GM19035 (cell line): Measurements from ENCODE around the gene PPP3R2.

ENCODE experiments used
- ATAC-seq: cut with Tn5 transposase; IDR thresholded peaks from one replicate; pipeline ENCODE4 v1.9.1; 2021; ENCODE audit not compliant: unreplicated experiment

PPP3R2 gene, protein sequence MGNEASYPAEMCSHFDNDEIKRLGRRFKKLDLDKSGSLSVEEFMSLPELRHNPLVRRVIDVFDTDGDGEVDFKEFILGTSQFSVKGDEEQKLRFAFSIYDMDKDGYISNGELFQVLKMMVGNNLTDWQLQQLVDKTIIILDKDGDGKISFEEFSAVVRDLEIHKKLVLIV

DNA sequence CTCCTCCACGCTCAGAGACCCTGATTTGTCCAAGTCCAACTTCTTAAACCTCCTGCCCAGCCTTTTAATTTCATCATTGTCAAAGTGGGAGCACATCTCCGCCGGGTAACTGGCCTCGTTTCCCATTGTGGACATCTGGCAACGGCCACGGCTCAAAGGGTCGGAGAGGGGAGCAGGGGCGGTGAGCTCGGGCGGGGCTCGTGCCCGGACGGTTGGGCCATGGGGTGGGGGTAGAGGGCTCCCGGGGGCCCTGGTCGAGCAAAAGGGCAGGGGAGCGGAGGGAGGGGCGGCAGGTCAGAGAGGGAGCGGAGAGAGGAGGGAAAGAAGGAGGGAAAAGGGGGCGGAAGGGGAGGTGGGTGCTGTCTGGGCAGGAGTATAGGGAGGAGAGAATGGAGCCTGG, at the start of gene PPP3R2:
PPP3R2 (minus strand) TSS at position 174 of the 400 bp plus-strand sequence; CDS start at position 126, 48 bp downstream.
- ATAC-seq = no peak

DNA sequence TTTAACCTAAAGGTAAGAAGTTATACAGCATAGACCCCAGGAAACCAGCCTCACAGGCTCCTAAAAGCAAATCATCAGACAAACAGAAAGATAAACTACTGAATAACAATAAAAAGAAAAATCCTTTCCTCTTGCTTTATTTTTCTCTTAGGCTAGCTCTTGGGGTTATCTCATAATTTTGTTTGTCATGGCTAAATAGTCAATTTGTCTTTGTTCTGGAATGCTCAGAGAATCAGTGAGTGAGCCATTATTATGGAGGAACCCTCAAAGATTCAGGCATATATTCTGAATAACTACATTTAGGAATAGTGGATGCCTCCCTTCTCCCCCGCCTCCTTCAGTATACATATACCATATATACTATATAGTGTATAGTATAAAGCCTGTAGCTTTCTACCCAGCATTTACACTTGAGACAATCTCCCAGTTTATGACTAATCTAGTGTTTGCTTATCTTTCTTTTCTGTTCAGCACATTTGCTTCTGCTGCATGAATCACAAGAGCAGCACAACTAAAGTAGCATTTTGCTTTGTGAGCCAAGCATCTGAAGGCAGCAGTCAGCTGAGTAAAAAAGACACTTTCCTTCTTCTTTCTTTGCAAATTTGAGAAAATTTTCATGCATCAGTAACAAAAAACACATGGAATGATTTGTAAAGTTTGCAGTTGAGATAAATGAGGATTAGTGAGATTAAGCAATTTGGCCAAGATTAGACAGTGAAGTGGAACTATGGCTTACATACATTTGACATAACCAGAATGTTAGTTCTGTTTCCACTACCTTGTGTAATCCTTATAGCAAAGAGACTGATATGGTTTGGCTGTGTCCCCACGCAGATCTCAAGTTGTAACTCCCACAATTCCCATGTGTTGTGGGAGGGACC, 45.3 kb upstream of the PPP3R2 start:
- ATAC-seq = no peak

DNA sequence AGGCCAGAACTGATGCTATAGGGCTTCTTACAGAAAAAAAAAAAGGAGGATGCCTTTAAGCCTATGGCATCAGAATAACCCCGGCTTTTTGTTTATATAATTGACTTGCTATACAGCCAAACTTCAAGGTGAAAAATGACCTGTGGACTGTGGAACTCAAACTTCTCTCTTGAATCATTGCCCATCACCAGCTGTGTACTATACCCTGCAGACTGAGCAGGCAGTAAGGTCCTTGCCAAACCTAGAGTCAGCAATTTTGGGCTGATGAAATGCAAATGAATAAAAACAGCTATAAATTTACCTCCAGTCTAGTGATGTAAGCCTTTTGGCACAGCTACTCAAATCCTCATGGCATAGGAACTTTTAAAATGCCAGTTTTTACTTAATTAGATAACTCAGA, 44.5 kb upstream of the PPP3R2 start:
- no peak for ATAC-seq

DNA sequence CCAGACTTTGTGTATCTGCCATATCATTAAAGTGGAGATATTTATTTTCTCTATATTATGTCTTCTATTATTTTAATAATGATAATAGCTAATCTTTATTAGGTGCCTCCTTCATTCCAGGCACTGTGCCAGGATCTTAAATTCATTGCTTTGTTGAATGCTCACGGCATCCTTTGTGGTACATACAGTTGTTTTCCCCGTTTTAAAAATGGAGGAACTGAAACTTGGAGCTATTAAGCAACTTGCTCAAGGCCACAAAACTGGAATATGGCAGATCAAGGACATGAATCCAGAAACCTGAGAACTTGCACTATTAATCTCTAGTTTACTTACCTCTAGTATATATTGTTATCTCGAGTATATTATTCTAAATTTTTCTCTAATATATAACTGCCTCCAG, 41.5 kb upstream of the PPP3R2 start:
- ATAC-seq = no peak

DNA sequence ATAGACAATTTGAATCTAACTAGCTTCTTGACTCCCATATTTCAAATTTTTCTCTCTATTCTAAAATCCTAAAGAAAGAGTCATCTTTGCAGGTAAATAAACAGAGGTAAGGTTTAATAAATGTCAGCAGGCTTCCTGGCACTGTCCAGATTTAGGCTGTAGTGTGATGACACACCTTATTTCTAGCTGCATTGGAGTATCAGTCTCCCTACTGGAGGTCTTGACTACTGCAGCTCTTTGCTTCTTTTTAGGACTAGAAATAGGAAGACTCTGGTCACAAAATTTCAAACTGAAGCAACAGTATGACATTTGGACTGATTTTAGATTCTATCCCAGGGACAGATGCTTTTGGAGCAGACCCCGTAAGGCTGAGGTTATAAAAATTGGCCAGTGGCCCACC, 40.7 kb upstream of the PPP3R2 start:
- no peak for ATAC-seq

DNA sequence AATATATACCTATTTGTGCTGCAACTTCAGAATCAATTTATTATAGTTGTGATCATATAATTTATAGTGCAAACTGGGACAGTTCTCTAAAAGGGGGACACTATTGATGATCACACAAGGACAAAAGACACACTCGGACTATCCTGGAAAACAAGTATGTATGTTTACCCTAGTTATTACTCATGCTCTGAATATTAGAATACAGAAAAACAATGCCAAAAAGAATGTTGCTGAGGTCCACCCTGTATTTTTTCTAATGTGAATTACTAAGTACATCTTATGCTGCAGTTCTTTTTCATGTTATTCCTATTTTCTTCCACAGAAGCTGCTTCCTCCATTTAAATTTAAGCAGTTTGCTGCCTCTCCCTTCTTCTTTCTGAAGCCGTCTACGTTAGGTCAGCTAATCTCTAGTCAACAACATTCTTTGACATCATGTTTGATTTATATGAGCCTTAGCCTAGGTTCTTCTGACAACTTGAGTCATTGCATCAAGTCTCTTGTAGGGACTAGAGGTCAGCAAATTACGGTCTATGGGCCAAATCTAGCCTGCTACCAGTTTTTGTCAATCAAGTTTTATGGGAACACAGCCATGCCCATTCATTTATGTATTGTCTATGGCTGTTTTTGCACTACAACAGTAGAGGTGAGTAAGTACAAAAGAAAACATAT, 40.1 kb upstream of the PPP3R2 start:
- no peak for ATAC-seq

DNA sequence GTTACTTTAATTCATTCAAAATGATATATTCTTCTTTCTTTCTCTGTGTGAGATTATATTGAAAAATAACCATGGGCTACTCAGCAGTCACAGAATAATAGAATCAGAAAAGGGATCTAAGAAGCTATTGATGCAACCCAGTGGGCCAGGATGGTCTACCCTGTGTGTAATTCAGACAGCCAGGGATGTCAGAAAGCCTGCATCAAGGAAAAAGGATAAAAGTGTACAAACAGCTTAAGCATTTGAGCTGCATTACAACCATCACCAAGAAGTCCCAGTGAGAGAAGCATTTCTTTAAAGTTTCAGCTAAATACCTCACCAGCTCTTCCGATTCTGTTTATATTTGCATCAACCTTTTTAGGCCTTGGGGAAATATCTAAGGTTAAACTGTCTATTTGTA, 37.8 kb upstream of the PPP3R2 start:
- ATAC-seq = no peak

DNA sequence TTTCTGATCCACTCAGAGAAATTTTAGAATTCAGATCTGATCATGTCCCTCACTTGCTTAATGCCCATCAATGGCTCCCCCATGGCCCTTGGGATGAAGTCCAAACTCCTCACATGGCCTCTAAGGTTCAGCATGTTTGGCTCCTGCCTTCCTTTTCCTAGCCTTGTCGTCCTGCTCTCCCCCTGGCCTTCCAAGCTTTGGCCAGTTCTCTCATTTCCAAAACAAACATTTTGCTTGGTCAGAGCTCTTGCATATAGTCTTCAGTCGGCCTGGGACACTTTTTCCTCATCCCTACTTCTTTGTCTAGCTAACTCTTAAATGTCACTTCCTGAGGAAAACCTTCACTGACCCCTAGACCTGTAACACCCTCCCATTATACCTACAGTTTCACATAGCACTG, 37.1 kb upstream of the PPP3R2 start:
- ATAC-seq = no peak

DNA sequence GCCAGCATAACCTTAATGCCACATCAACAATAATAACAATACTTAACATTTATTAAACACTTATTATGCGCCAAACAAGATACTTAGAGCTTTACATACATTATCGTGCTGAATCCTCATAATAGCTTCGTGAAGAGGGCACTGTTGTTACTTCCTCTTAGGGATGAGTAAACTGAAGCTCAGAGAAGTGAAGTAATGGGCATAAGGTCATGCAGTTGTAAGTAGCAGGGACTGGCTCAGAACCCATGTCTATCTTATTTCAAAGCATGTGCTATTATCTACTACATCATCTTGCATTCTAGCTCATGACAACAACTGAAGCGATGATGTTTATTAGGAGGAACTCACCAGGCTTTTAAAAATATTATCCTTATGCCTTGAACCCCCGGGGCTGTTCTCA, 34.9 kb upstream of the PPP3R2 start:
- ATAC-seq = no peak

DNA sequence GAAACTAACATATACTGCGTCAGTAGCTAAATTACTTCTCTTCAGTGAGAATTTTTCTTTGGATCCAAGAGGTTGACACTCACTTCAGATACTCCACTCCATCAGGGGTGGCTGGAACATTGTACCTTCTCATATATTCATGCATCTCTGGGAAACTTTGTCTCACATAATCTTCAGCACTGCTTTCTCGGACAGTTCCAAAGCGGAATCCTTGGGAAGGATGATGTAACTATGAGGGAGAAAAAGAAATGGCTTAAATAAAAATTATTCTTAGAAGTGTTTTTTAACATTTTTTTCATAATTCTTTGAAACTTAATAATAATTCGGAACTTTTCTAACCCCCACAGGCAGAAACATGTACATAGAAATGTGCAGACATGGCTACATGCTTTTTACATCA, 33.4 kb upstream of the PPP3R2 start:
- no peak for ATAC-seq

DNA sequence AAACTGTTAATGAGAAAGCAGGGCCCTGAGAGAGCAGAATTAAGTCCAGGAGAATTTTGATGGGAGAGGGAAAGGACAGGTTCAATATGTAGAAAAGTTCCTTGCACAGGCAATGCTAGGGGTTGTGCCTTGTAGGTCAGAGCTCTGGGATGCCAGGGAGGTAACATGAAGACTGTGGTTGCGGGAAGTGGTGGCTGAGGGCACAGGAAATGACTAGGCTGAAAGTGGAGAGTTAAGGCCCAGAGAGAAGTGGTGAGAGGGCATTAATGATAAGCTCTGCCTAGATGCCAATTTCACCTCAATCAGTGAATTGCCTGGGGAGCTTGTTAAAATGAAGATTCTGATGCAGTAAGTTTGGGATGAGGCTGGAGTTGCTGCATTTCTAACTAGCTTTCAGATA, 31.5 kb upstream of the PPP3R2 start:
- ATAC-seq = no peak

DNA sequence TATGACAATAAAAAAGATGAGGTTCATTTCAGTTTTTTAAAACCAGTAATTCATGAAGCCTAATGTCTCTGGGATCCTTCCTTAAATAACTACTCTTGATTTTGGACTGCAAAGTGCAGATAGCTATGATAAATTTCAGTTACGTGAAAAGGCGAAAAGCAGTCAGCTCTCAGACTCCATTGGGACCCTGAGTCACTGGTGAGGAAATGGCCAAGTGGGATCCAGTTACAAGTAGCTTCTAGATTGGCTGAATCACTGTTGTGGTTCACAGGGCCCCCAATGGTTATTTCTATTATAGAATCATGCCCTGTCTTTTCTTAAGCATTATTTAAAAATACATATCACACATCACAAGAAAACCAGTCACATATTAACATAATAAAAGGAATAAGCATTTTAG, 31.1 kb upstream of the PPP3R2 start:
- no peak for ATAC-seq

DNA sequence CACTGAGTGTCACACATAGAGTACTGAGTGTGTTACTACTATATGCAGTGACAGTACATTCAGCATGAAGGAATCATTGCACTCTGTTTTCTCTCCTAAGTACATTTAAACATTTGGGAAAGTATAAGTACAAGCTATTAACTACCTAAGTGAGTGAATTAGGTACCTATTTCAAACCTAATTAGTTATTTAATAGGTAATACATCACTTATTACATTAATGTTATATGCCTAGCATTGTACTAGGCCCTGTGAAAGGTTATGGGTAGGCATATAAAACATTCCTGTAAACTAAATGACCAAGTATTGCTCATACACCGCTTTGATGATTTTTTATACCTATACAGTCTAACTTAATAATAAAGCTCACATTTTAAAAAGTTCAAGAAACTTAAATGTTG, 25.7 kb upstream of the PPP3R2 start:
- no peak for ATAC-seq

DNA sequence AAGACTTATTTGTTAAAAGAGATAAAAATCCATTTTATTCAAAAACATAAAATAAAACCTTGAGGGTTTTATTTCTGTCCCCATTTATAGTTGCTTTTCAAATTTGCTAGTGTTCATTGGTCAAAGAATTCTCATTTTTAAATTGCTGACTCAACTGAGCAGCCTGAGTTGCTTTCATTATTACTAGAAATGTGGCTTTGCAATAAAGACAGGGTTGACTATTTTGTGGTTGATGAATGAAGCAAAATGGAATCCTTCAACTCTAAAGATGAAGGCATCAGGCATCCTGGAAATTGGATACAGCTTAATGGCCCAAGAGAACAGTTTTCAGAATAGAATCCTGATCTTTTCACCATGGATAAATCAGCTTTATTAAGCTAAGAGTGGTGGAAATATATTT, 23.9 kb upstream of the PPP3R2 start:
- peak; percentile 59 for ATAC-seq

DNA sequence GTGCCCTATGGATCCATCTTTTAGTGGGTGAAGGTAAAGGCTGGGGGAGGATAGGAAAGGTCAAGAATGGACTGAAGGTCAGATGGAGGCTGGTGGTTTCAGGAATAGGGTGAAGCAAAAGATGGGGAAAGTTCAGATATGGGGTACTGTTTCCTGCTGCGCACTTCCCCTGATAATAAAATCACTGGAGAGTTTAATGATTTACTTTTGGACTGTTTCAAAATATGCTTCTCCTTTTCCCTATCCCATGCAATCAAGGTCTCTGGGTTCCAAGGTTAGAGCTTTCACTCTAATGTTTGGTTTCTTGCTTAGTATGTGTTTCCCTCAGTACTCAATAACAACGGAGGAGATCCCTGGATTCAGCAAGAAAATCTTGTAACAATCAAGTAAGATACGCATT, 10.8 kb upstream of the PPP3R2 start:
- no peak for ATAC-seq

DNA sequence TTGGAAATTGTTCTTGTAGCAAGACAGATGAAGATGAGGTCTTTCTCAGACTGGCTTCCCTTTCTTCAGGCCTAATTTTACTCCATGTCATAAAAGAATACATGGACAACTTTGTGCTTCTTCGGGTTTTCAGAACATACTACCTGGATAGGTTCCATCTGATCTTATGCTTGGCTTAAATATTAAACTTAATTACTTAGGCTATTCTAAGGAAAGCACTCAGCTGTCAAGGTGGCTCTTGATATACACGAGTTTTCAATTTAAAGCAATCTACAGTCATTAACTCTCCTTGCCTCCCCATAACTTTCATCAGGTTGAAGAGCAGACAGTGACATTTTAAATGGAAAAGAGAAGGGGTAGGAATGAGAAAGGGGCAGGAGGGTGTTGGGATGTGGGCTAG, 9.5 kb upstream of the PPP3R2 start:
- no peak for ATAC-seq

DNA sequence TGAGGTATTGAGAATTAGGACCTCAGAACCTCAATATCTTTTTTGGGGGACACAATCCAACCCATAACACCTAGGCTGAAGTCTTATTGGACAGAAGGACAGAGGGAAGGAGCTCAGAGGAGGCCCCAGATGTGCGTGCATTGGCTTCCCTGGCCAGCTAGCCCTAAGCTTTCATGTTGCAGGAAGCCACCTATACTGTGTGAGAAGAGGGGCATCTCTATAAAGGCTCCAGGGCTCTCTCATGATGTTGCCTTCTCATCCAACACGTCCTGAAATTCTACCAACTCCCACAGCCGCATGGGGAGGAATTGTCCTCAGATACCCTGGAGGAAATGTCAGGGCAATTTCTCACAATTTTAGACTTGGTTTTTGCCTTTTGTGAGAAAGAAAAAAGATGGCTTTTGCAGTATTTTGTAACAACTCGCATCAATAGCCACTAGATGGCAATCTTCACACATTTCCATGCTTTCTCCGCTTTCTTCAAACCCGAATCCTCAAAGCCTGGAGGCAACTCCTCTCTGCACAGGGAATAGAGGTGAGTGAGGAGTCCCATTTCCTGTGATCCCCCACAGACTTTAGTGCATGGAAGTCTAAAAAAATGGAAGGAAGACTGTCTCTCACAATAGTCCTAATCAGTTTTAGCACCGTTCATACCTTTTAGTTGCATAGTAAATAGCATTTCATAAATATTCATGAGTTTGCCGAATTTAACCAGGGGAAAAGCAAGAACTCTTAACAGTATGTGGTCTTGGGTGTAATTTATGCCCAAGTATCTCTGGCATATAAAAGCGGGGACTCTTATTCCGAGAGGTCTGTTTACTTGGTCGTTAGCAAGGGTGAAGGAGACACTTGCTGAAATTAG, 7.4 kb upstream of the PPP3R2 start:
- ATAC-seq = peak; percentile 52

DNA sequence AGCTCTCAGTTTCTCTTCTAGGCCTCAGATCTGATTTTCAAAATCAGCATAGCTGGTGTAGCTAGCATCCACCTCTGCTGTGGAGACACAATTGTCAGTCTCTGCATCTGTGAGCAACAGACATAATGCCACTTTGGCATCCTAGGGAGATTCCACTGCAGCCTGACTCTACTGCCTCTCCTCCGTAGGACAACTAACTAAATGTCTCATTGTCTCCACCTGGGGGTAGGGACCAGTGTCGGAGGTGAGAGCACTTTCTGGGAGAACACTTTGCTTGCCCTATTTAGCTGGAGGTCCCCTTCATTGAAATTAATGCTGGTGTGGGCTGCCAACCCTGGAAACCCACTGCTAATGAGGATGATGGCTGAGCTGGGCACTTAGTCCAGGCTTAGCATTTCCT, 1.4 kb downstream of the PPP3R2 start:
- no peak for ATAC-seq

DNA sequence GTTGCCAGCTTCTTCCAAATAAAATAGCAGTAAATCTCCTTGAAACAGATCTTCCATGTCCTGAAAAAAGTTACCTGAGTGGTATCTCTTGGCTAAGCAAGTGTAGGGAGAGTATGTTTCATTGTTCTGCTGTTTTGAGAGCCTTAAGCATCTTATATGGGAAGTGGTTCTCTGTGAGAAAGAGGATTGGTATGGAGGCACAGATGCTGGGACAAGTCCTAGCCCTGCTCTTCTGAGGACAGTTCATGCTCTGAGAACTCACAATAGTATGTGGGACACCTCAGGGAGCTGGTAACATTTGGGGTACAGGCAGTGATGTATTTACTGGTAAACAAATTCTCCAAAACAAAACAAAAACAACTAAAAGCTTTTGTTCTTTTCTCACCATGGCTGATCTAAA, 2.0 kb downstream of the PPP3R2 start:
- no peak for ATAC-seq

DNA sequence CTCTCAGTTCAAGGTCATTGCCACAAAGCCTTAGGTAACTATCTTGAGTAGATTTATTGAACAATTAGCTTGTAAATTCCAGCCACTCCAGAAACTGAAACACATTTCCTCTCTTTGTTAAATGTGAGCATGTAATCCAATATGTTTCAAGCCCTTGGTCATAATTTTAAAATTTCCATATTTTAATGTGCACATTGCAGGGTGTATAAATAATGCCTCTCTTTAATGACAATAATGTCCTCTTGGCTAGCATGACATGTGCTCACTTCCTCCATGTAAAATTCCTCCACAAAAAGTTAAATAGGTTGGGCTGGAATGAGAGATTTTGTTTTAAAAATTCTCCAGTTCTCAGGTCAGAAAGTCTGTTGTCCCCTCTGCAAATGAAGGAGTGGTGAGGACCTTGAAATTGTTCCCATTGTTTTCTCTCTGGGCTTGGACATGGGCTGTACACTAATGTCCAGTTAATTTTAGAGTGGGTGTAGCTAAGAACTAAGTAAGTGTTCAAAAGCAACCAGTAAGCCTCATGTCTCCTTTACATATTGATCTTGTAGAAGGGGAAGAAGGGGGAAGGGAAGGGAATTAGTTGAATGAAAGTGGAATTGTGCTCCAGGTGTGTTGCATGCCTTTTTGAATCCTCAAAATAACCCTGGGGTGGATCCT, 2.9 kb downstream of the PPP3R2 start:
- ATAC-seq = no peak

DNA sequence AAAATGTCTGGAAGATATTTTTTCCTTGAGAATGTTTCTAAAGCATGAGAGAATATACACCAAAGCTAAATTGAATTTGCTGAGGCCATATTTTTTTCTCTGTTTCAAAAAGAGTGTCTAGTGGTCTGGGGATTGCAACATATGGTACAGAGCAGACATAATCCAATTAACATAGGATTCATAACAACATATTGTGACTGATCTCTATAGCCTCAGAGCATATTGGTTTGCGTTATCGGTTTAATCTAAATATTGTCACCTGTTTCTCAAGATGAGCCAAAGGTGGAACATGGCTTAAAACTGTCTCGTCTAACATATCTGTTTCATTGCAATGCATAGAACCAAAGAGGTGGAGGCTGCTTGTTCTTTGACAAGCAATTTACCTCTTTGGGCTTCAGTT, 3.9 kb downstream of the PPP3R2 start:
- no peak for ATAC-seq
